Brain pericyte (primary cell): ENCODE measurements around the gene COX10.
"Not testable (repeated sequence)": the region's sequence is repeated elsewhere in the genome, so short reads cannot be mapped to it uniquely, and the experiment has no call there.

ENCODE experiments used
- DNase-seq: peaks from one replicate; pipeline ENCODE4 v3.0.0-alpha.2; 2012; ENCODE audit warnings: low read depth, low spot score

COX10 gene

DNA sequence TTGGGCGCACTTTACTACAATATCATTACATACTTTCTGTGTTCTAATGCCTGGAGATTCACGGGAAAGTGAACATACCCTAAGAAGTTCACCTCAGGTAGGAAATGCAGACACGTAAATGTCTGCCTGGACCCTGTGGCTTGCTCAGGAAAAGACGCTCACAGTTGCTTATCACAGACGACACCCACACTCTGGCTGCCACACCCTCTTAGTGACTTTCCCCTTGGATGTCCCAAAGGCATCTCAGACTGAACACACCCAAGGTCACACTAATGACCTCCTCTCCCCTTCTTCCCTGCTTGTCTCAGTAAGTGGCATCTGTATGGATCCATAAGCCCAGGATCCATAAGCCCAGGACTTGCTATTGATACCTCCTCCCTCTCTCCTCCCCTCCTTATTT is 134.8 kb downstream of the COX10 start:
- DNase-seq, result no peak

DNA sequence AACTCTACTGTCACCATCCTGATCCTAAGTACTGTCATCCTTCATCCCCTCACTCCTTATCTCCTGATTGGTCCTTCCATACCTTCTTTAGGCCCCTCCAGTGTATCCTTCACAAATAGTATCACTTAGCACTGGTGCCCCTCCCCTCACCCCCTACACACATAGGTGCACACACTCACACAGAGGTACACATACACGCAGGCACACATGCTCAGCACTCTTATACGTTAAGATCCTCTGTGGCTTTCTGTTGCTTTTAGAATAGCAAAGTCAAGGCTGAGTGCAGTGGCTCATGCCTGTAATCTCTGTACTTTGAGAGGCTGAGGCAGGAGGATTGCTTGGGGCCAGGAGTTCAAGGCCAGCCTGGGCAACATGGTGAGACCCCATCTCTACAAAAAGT is 135.2 kb downstream of the COX10 start:
- DNase-seq, result no peak

DNA sequence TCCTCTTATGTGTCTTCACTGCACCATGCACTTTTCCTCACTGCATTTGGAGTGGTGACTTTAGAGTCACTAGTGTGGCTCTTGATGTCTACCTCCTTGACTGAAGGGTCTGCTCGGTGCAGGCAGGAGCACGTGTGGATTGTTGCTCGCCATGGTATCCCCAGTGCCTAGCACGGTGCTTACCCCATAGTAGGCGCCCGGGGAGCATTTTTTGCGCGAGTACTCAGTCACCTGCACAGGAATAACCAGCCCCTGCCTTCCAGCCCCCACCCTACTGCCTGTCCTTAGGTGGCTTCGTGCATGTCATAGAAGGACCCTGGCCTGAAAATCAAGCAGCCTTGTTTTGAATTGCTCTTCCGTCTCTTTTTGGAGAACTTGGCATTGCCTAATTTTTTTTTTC is 136.1 kb downstream of the COX10 start:
- no peak for DNase-seq

DNA sequence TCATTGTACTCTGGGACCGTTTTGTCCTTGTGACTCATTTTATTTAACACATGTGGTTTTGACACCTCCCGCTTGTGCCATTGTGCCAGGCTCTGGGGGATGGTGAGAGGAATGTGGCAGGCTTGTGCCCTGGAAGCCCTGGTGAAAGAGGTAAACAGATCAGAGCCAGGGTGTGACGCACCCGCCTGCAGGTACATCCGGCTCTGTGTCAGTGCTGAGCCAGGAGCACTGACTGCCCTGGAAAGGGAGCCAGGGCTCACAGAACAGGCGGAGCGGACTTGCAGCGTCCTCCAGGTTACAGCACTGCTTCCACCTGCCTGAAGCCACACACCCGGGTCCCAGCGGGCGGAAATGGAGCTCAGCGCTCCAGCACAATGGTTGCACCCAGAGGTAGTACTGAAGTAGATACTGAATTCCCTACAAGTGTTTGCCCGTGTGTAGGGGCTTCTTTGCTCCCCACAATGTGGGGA is 136.7 kb downstream of the COX10 start:
- no peak for DNase-seq

DNA sequence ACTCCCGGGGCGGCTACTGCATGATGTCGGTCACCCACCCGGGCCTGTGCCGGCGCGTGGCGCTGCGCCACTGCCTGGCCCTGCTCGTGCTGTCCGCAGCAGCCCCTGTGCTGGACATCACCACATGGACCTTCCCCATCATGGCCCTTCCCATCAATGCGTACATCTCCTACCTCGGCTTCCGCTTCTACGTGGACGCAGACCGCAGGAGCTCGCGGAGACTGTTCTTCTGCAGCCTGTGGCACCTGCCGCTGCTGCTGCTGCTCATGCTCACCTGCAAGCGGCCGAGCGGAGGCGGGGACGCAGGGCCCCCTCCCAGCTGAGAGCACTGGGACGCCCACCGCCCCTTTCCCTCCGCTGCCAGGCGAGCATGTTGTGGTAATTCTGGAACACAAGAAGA is 137.6 kb downstream of the COX10 start:
- DNase-seq, result no peak

DNA sequence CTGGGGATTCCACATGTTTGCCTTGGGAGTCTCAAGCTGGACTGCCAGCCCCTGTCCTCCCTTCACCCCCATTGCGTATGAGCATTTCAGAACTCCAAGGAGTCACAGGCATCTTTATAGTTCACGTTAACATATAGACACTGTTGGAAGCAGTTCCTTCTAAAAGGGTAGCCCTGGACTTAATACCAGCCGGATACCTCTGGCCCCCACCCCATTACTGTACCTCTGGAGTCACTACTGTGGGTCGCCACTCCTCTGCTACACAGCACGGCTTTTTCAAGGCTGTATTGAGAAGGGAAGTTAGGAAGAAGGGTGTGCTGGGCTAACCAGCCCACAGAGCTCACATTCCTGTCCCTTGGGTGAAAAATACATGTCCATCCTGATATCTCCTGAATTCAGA is 138.5 kb downstream of the COX10 start:
- no peak for DNase-seq

DNA sequence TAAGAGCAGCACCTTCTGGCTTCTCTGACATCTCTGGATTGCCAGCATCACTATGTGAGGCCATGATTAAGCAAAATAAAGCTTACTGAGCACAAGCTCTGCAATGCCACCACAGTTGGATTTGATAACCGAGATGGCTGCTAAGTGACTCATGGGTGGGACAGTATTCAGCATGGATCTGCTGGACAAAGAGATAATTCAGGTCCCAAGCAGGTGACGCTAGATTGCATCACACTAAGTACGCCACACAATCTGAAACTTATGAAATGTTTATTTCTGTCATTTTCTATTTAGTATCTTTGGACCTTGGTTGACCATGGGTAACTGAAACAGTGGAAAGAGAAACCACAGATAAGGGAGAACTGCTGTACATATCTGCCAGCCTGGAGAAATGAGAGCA is 139.9 kb downstream of the COX10 start:
- no peak for DNase-seq

DNA sequence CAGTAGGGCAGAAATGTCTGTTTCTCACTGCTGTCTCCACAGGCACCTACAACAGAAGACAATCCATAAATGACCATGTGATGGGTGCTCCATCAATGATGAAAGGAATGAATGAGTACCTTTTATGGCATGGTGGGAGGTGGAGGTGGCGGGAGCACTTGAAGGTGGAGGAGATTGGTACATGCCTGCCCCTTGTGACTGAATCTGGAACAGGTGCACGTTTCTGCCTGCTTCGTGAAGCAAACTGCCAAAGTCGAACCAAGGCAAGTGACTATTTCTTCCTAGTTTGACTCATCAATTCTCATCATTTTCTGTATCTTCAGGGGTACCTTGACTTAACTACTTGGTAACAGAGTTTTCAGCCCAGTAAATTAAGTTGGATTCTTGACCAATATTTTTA is 141.9 kb downstream of the COX10 start:
- DNase-seq, result no peak

DNA sequence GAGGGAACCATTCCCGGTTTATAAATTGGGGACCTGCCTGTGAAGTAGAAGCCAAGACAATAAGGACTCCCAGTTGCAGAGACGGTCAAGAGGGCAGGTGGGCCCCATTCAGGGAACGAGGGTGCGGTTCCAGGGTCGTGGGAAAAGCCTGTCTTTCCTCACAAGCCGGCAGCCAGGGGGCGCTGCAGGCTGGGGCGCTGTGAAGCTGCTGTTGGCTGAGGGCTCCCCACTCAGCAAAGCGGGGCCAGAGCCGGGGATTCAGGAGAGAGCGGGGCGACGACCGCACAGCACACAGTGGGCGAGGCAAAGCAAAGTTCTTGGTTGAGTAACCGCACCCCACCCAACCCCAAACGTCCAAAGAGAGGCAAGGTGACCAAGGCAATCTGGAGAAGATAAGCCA is 142.5 kb downstream of the COX10 start:
- no peak for DNase-seq

DNA sequence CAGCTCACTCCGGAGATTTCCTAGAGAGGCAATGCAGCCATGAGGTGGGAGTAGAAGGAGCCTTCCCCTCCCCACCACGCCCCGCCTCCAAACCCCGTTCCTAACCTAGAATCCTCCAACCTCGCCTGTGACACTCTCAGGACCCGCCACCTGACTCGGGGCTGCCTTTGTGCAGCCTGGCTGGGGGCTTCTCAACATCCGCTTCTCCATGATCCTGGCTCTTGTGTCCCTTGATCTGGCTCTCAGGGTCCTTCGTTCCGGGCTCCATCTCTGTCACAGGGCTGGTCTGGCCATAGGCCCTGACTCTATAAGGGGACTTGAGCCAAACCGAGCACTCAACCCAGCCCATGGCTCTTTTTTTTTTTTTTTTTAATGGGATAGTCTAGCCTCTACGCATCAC is 143.1 kb downstream of the COX10 start:
- DNase-seq, result no peak

DNA sequence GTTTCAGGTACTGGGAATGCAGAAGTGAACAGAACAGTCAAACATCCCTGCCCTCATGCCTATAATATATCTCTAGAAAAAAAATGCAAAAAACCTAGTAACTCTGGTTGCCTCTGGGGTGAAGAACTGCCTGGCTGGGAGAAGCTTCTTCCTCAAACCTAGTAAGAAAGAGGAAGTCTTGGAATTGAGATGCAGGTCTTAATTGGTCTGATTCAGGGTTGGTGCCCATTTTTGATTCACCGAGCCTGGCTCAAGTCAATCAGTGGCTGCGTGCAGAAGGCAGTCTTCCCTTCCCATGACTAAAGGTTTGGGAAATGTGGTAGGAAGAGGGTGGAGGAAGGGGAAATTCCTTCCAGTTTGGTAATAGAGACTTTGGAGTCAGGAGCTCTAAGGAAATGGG is 145.0 kb downstream of the COX10 start:
- no peak for DNase-seq

DNA sequence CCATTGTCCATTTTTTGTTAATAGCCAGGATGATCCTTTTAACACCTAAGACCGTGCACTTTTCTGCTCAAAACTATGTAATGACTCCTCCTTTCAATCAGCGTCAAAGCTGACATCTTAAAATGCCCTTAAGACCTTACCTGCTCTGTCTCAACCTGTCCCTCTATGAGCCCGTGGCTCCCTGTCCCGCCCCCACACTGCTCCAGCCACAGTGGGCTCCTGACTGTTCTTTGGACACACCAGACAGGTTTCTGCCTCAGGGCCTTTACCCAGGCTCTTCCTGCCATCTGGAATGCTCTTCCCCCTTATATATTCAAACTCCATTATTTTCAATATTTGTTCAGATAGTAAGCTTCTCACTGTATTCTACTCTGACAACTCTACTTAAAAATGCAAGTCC is 153.3 kb downstream of the COX10 start:
- DNase-seq, result no peak

DNA sequence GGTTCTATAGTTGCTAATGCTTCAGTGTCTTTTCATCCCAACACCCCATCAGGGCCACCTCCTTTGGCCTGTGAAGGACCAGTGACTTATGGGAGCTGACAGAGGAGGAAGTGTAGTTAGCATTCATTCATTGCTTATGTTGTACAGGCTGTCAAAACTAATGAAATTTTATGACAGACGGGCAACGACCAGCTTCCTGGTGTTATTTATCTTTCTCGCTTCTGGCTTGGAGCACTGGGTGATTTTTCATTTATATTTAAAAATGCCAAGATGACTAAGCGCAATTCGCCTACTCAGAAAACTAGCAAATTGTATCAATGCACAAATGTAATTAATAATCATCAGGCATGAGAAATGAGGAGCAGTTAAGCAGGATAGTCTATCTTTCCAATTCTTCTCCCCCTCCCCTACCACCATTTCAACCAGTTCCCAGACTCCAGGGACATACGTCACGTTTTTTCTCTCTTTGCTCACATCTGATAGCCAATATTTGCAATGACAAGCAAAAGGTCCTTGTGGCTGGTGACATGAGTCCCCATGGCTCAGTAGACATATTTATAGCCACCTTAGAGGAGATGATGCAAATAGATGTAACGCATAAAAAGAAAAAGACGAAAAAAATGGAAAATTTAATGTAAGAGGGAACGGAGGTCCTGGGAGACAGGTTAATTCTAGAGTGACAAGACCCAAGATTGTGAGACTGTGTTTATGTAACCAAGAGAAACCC is 156.1 kb downstream of the COX10 start:
- DNase-seq, result no peak

DNA sequence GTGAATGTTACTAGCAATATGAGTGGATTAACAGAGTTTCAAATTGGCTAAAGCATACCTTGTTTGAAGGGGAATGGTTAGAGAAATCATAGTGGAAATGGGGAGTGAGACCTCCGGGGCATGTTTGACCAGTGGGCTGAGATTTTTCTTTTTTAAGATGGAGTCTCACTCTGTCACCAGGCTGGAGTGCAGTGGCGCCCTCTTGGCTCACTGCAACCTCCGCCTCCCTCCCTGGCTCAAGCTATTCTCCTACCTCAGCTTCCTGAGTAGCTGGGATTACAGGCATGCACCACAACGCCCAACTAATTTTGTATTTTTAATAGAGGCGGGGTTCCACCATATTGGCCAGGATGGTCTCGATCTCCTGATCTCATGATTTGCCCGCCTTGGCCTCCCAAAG is 157.7 kb downstream of the COX10 start:
- no peak for DNase-seq

DNA sequence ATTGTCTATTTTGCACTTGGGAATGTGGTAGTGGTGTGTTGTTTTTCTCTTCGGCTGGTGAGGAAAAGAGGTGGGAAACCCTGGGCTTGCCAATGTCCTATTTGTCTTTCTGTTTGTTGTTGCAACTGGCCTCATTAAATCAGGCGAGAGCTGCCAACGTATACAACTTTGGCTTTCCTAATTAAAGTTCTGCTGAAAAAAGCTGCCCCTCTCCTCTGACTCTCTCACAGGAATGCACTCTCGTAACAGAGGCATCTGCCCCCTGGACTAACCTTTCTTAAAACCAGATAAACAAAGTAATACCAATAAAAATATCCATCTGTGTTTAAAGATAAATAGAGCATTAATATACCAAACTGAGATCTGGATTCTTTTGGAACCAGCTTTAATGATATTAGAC is 159.6 kb downstream of the COX10 start:
- no peak for DNase-seq

DNA sequence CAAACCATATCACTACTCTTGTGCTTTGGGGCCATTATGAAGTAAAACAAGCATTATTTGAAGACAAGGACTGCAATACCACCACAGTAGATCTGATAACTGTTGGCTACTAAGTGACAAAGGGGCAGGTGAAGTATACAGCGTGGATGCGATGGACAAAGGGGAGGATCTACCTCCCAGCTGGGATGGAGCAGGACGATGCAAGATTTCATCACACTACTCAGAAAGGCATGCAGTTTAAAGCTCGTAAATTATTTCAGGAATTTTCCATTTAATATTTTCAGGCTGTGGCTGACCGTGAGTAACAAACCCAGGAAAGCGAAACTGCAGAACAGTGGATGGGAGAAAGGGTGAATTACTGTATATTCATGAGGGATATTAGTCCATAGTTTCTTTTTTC is 161.9 kb downstream of the COX10 start:
- DNase-seq, result not testable (repeated sequence)

DNA sequence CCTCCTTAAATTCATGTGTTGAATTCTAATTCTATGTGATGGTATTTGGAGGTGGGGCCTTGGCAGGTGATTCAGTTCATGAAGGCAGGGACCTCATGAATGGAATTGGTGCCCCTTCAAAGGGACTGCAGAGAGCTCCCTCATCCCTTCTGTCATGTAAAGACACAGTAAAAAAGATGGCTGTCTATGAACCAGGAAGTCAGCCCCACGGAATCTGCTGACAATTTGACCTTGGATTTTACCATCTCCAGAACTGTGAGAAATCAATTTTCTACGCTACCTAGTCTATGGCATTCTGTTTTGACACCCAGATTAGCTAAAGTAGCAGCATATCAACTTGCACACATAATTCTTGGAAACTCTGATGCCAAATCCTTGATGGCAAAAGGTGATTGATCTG is 165.7 kb downstream of the COX10 start:
- DNase-seq, result not testable (repeated sequence)

DNA sequence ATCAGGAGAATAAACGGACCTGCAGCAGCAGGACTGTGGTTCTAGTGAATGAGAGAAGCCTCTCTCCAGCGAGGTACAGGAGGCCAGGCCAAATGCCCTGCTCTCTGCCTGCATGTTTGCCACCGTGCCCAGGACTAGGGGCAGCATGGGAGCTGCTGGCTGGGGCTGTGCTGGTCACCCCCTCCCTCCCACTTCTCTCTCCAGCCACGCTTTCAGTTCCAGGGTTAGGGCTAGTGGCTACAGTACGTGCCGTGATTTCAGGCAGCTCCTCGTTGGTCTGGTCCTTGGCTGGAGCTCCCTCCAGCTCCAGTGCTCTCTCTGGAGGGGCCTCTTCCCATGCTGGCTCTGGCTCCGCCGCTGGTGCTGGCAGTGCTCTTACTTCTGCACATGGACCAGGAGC is 166.7 kb downstream of the COX10 start:
- DNase-seq, result not testable (repeated sequence)

DNA sequence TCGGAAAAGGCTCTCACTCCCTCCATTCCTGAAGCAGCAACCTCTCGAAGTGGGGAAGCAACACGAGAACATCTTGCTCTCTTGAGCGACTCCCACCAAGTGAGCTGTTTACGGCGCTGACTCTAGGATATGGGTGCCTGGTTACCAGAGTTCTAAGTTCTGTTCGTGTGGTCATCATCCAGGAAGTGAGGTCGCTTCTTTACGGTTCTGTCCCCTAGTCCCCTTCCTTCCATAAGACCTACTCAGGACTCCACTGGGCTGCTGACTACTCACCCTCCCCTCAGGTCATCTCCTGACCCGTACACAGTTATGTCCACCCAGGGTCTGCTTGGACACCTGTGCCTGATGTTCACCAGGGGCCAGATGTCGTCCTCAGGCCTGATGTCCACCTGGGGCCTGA is 167.5 kb downstream of the COX10 start, which contains the start of gene CDRT15:
Gene CDRT15, minus strand, starts transcription at position 101 of the 400 bp plus-strand sequence. Its CDS starts 29 bp downstream, at position 72.
- not testable (repeated sequence) for DNase-seq

DNA sequence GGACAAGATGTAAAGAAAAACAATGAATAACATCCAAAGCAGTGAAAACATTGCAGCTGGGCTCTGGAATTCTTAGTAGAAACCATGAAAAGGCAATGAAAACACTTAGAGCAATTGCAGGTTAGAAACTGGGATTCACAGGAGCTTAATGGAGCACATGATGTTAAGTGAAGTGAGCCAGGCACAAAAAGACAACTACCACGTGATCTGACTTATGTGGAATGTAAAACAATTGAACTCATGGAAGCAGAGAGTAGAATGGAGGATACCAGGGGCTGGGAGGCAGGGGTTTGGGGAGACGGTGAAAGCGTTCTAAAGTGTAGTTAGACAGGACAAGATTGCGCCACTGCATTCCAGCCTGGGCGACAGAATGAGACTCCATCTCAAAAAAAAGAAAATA is 170.0 kb downstream of the COX10 start:
- DNase-seq, result not testable (repeated sequence)

DNA sequence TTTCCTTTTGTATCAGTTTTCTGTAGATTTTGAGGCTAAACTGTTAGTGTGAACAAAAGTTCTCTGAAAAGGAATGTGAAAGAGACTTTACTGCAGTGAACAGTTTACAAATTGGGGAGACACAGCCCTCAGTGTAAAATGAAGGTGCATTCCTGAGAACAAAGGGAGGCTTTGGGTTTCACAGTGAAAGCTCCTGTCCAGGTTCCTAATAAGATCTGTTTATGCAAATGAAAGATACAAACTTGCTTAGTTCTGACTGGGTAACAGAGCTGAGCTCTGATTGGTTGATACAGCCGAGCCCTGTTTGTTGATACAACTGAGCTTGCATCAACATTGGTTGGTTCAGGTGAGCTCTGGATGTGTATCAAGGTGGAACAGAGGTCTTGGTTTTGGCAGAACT is 175.7 kb downstream of the COX10 start:
- no peak for DNase-seq

DNA sequence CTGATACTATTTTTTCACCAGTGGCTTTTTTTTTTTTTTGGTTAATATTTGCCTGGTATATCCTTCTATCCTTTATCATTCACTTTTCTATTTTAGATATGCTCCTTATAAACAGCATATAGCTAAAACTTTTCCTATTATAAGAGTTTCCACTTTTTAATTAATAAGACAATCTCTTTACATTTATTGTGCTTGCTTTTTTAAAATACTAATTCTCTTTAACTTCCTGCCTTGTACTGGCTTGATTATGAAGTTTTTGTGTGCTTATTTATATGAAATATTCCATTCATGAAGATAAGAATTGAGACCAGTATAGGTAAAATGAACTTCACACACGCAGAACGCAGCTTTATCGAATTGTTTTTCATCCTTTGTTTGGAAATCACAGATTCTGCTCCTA is 176.3 kb downstream of the COX10 start:
- no peak for DNase-seq
